AG09309 (cell line): Measurements from ENCODE around the gene RAD51B.

Experiments
- DNase-seq: peaks from one replicate; pipeline ENCODE4 v3.0.0-alpha.2; 2010; ENCODE audit warnings: low read depth
- H3K4me3 ChIP-seq: 2 replicates; pipeline ENCODE4 v1.5.1; 2011; ENCODE audit warnings: mild to moderate bottlenecking, low read depth, low read length, moderate library complexity; ENCODE audit not compliant: control insufficient read depth
- TF ChIP-seq, protein P1 (sequence below): IDR thresholded peaks from 2 replicates; pipeline ENCODE4 v1.5.1; 2011; ENCODE audit warnings: mild to moderate bottlenecking, low read depth, low read length, inconsistent platforms; ENCODE audit not compliant: insufficient read depth, control insufficient read depth; ENCODE audit errors: missing control alignments

RAD51B gene

DNA sequence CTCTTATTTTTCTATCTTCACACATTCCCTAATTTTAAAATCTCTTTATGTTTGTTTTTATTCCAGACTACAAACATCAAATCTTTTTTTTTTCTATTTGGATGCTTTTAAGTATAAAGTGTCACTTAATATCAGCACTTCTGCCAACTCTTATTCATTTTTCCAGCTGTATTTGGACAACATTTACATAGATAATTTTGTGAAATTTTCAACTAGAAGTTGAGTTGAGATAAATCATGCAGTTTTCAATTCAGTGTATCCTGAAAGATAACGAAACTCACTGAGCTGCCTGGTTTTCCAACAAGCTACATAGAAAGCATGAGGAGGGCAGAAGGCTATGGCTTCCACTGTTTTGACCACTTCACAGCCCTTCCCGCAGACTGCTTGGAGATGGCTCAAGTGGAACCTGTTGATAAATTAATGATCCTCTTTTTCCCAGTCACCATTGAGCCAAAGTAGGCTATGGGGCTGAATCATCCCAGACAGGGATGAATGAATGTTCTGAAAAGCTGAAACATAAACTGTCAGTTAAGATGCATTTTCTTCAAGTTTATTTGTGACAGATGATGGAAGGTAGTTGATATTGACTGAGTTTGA is 213.9 kb downstream of the RAD51B start:
- DNase-seq: no peak
- no peak overlapping the region for H3K4me3 ChIP-seq
- TF ChIP-seq, protein P1, sequence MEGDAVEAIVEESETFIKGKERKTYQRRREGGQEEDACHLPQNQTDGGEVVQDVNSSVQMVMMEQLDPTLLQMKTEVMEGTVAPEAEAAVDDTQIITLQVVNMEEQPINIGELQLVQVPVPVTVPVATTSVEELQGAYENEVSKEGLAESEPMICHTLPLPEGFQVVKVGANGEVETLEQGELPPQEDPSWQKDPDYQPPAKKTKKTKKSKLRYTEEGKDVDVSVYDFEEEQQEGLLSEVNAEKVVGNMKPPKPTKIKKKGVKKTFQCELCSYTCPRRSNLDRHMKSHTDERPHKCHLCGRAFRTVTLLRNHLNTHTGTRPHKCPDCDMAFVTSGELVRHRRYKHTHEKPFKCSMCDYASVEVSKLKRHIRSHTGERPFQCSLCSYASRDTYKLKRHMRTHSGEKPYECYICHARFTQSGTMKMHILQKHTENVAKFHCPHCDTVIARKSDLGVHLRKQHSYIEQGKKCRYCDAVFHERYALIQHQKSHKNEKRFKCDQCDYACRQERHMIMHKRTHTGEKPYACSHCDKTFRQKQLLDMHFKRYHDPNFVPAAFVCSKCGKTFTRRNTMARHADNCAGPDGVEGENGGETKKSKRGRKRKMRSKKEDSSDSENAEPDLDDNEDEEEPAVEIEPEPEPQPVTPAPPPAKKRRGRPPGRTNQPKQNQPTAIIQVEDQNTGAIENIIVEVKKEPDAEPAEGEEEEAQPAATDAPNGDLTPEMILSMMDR: no peak

DNA sequence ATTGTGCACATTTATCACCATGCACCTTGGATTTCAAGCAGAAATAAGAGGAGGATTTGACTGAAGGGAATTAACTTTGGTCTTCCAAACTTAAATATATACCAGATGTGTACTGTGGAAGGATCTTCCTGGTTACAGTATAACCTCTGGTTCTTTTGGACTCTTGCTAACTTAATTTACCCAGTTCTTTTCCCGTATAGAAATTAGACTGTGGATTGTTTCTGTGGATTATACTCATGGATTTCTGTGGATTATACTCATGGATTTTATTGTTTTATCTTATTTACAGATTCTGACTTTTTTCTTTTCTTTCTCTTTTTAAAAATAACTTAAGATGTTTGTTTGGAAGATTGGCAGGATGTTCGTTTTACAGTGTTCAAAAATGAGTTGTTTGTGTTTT is 215.3 kb downstream of the RAD51B start:
- TF ChIP-seq, protein P1: no peak
- DNase-seq: no peak
- H3K4me3 ChIP-seq: no peak overlapping the region

DNA sequence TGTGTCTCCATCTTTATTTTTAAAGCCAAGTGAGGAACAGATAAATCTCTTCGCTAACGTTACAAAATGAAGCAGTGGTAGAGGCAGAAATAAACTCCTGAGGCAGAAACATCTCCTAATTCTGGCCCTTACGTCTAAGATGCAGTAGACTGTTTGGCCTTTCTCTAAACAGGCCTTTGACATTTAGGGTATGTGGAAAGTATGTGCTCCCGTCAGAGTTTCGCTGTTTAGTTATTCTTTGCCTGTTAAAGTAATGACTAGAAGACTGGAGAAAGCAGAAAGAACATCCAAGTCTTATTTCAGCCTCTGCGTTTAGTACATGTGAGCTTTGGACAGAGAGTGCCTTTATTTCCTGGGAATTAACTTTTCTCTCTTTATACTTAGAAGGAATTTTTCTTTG is 216.6 kb downstream of the RAD51B start:
- H3K4me3 ChIP-seq: no peak overlapping the region
- TF ChIP-seq, protein P1: no peak
- no peak for DNase-seq

DNA sequence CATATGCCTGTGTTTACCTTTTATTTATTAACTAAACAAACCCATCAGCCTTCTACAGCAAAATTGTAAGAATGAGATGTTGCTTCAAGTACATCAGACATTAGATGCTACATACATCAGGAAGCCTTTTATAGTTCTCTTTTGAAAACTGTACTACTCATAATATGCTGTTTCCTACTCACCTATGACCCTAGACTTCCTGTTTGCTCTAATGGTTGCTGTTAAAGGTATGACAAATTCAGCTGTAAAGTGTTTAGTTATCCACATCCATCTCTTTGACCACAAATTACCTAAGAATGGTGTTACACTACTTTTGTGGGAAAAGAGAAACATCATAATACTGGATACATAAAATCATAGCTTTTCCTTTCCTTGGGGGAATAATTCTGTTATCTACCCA is 220.0 kb downstream of the RAD51B start:
- H3K4me3 ChIP-seq: no peak overlapping the region
- DNase-seq: no peak
- TF ChIP-seq, protein P1: no peak

DNA sequence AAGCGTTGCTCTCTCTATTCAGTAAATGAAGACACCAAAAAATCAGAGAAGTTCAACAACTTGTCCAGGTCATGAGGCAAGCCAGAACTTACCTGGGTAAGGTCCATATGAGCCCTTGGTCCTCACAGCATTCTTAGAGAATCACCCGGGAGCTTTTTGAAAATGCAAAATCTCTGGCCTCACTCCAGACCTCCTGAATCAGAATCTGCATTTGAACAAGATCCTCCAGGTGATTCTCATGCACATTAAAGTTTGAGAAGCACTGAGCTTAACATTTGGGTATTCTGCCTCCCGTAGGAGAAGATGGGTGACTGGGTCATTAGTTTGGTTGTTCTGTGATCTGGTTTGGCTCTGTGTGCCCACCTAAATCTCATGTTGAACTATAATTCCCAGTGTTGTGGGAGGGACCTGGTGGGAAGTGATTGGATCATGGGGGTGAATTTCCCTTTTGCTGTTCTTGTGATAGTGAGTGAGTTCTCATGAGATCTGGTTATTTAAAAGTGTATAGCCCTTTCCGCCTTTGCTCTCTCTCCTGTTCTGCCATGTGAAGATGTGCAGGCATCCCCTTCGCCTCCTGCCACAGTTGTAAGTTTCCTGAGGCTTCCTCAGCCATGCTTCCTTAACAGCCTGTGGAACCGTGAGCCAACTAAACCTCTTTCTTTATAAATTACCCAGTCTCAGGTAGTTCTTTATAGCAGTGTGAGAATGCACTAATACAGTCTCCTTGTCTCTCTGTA is 221.2 kb downstream of the RAD51B start:
- H3K4me3 ChIP-seq: no peak overlapping the region
- TF ChIP-seq, protein P1: no peak
- no peak for DNase-seq

DNA sequence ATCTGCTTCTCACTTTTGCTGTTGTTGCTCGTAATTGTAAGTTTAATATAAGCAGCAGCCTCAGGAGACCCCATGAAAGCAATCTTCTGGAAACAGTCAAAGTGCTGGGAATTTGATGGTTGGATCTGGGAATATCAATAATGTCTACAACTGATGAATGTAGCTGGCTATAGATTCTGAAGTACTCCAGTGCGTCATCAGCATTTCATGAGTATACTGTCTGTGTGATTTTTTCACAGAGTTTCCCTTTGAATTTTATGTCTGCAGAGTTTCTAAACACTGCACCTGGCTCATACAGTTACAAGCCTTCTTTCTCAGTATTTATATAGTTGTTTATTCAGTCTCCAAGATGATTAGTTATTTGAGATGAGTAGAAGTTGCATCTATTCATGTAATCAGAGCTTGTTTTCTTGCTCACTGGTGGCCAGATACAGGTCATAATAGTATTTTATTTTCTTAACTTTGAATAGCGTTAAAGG is 222.3 kb downstream of the RAD51B start:
- H3K4me3 ChIP-seq: no peak overlapping the region
- TF ChIP-seq, protein P1: no peak
- DNase-seq: no peak
